Epithelial cell of esophagus (primary cell): ENCODE results near the gene CPTP.

ENCODE experiments used
- DNase-seq: peaks from one replicate; pipeline ENCODE4 v3.0.0; 2010; ENCODE audit warnings: low read depth
- H3K4me3 ChIP-seq: 2 replicates; pipeline ENCODE4 v1.5.1; 2011; ENCODE audit warnings: mild to moderate bottlenecking, low read length, control low read depth
- TF ChIP-seq, protein P1 (sequence below): IDR thresholded peaks from 2 replicates; pipeline ENCODE4 v1.5.1; 2011; ENCODE audit warnings: low read depth, mild to moderate bottlenecking, low read length, control low read depth, inconsistent platforms; ENCODE audit not compliant: insufficient read depth; ENCODE audit errors: missing control alignments

Gene CPTP

DNA sequence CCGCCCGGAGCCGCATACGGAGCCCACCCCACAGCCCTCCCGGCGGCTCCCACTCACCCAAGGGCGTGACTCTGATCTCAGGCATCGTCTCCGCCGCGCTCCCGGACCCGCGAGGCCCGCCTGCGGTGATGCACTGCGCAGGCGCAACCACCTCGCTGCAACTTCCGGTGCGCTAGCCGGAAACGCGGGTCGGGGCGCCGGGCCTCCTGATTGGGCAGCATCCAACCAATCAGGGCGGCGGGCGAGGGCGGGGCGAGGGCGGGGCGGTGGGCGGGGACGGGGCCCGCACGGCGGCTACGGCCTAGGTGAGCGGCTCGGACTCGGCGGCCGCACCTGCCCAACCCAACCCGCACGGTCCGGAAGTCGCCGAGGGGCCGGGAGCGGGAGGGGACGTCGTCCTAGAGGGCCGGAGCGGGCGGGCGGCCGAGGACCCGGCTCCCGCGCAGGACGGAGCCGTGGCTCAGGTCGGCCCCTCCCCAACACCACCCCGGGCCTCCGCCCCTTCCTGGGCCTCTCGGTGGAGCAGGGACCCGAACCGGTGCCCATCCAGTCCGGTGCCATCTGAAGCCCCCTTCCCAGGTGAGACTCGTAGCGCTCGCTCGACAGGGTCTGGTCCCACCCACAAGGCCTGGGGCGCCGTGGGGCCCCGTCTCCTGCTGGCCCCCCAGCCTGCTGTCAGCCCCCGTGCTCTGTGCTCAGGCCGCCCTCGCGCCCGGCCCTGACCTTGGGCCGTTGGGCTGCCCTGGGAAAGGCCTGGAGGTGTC lies at the start of gene CPTP, which contains the start of gene INTS11:
Gene CPTP, plus strand, starts transcription at position 279 of the 764 bp plus-strand sequence. CDS start 2,109 bp downstream, outside the sequence.
Gene INTS11, minus strand, starts transcription at position 137 of the 764 bp plus-strand sequence. Its CDS starts 52 bp downstream, at position 85.
- TF ChIP-seq, protein P1, sequence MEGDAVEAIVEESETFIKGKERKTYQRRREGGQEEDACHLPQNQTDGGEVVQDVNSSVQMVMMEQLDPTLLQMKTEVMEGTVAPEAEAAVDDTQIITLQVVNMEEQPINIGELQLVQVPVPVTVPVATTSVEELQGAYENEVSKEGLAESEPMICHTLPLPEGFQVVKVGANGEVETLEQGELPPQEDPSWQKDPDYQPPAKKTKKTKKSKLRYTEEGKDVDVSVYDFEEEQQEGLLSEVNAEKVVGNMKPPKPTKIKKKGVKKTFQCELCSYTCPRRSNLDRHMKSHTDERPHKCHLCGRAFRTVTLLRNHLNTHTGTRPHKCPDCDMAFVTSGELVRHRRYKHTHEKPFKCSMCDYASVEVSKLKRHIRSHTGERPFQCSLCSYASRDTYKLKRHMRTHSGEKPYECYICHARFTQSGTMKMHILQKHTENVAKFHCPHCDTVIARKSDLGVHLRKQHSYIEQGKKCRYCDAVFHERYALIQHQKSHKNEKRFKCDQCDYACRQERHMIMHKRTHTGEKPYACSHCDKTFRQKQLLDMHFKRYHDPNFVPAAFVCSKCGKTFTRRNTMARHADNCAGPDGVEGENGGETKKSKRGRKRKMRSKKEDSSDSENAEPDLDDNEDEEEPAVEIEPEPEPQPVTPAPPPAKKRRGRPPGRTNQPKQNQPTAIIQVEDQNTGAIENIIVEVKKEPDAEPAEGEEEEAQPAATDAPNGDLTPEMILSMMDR: no peak
- peak; percentile 94 for DNase-seq

DNA sequence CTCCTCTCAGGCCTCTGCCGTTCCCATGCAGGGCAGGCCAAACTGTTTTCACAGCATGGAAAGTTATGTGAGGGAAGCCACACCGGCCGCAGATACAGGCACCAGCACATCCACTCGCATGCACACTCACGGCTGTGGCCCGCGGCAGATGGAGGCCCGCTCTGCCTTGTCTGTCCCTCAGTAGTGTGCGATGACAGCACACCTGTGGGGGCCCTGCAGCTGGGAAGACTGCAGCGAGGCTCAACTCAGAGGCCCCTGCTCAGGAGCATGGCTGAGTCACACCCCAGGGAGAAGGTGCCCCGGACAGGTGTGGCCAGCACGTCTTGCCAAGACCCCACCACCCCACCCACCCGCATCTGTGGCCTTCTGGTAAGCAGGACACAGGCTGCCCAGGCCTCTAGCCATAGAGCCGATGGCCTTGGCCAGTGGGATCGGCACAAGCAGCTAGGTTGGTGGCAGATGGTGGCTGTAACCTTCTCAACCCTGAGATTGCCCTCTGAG lies 49.6 kb upstream of the CPTP start:
- H3K4me3 ChIP-seq: no peak overlapping the region
- DNase-seq: no peak
- TF ChIP-seq, protein P1: no peak

More for the DNA sequence above, at the start of gene CPTP, which contains the start of gene INTS11:
- peak within 1 kb of the TSS; percentile 78 for H3K4me3 ChIP-seq

DNA sequence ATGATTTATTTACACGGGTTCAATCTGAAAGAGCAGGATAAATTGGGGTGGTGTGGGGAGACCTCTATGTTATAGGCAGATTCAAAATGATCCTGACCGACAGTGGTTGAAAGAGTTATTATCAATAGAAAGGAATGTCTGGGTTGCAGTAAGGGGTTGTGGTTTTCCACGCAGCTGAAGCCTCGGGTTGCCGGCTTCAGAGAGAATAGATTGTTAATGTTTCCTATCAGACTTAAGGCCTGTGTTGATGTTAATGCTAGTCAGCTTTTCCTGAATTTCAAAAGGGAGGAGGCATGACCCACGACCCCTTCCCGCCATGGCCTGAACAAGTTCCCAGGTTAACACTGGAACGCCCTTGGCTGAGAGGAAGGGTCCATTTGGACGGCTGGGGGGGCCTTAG lies 48.8 kb upstream of the CPTP start:
- no peak overlapping the region for H3K4me3 ChIP-seq
- TF ChIP-seq, protein P1: no peak
- no peak for DNase-seq

DNA sequence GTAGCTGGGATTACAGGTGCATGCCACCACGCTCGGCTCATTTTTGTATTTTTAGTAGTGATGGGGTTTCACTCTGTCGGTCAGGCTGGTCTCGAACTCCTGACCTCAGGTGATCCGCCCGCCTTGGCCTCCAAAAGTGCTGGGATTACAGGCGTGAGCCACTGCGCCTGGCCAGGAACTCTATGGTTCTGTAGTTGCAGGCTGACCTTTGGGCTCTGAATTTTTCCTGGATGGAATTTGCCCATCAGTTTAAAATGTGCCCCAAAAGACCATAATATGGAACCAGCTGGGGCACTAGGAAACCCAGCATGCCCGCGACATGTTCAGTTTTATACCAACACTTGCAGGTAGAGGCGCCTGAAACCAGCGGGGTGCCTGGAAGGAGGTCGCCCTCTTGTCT lies 46.0 kb upstream of the CPTP start:
- TF ChIP-seq, protein P1: no peak
- no peak for DNase-seq
- H3K4me3 ChIP-seq: no peak overlapping the region

DNA sequence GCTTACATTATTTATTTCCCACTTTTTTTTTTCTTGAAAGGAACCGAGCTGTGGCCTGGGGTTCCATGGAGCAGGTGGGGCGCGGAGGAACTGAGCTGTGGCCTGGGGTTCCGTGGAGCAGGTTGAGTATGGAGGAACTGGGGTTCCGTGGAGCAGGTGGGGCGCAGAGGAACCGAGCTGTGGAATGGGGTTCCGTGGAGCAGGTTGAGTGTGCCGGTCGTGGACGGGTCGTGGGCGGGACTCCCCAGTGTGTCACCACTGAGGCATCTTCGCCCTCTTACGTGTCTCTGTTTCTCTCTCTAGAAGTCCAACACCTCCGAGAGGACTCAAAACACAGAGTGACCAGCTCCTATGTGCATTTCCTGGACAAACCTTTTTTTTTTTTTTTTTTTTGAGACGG lies 45.6 kb upstream of the CPTP start:
- H3K4me3 ChIP-seq: no peak overlapping the region
- TF ChIP-seq, protein P1: no peak
- no peak for DNase-seq

DNA sequence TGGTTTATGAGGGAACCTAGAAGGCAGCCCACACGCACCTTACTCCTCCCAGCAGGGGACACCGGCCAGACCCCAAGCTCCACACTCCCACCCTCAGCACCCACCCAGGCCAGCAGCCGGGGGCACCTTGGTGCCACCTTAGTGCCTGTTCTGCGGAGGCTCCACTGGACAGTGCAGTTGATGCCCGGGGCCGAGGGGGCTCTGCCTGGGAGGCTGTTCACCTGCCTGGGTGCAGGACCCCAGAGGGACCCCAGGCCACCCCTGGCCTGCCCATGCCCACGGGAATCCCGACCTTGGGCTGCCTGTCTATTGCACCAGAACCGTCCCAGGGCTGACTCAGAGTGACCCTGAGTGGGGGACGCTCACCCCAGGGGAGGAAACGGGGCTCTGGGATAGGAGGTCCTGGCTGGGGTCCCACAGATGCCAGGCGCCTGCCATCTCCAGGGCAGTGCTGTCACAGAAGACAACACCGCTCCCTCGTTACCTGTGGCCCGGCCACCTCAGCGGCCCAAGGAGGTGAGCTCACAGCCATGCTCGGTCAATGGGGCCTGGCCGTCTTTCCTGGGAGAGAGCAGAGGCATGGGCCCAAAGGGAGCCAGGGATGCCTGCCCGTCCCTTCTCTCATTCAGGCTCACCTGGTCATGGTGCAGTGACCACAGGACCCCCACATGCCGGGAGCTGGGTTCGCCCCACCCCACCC lies 43.7 kb upstream of the CPTP start:
- DNase-seq: no peak
- H3K4me3 ChIP-seq: no peak overlapping the region
- TF ChIP-seq, protein P1: no peak
